ENCODE measurements around the gene RAMP3. TPM values are rescaled to one million over a fixed set of nuclear protein-coding genes. Genes with fewer than 3 reads are reported as not detected.

The RAMP3 gene
- polyA plus RNA-seq, 3 donors, result not detected

DNA sequence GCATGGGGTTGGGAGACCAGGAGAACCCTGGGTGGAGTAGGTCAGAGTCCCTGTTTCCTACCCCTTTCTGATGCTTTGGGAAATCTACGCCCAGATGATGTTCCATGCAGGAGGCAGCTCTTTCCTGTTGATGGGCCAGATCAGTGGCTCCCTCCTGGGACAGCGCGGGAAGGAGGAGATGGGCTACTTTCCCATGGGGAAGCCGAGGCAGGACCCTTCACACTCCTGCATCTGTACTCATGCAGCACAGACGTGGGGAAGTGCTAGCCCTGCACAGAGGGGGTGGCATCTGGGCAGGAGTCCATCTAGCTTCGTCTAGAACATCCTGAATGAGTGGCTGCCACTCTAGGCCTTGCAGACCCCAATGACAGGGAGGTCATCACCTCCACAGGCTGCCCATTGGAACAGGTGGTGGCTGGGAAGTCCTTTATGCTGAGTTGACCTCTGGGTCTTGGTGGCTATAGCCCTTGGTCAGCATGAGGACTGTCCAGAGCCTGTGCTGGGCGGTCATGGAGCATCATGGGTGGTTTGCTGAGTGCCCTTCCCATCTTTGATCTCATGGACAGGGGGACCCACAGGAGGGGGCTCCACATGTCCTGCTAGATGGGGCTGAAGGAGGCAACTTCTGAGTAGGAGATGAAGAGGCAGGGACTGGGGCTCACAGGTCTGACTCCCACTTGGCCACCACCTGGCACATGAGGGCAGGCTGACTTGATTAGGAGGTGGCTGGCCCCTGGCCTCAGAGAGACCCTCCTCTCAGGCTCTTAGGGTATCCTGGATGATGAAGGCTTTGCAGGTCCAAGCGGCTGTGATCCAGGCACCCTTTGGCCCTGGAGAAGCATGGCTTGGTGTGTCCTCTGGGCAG lies 24.6 kb downstream of the RAMP3 start:
- Mint-ChIP-seq H3K4me3 (no peak overlapping the region), H3K27me3 (ENCODE audit: low read depth in 3 of 3) (peaks cover 11 to 13% (median 12%) of the 10 kb centered on the region in 3 donors), H3K27ac (peak overlapping the region in 1 of 7 donors; percentile 55), H3K9me3 (no peaks in the 10 kb centered on the region), H3K4me1 (peaks cover 11% of the 10 kb centered on the region), H3K36me3 (peaks cover 4% of the 10 kb centered on the region in 2 donors)
- H3K4me2 ChIP-seq (replicated peaks; ENCODE audit: extremely low read depth, low read length, poor library complexity, severe bottlenecking), result no peak overlapping the region
- intact Hi-C loops (cut with micrococcal nuclease), result no loop called here
- H3K4me3 ChIP-seq (replicated peaks in 1 of 3; ENCODE audit: low read depth in 2 of 3, low read length in 3 of 3), result no peak overlapping the region
- no peaks in the 10 kb centered on the region for H3K79me2 ChIP-seq (ENCODE audit: insufficient read depth, low read length)
- no peak overlapping the region for H2AFZ ChIP-seq (ENCODE audit: insufficient read depth, low read depth, low read length, poor library complexity, severe bottlenecking)
- peak in 1 of 3 donors; percentile 12 for DNase-seq
- H3K27ac ChIP-seq (ENCODE audit: low read depth in 1 of 2, low read length in 2 of 2), result no peak overlapping the region
- H3K27me3 ChIP-seq (ENCODE audit: control insufficient read depth in 2 of 2, insufficient read depth in 2 of 2, low read length in 2 of 2), result no peaks in the 10 kb centered on the region
- 87% methylated on average over 6 of the region's 8 CpGs for WGBS (ENCODE audit: insufficient coverage)
- TF ChIP-seq, protein P1, sequence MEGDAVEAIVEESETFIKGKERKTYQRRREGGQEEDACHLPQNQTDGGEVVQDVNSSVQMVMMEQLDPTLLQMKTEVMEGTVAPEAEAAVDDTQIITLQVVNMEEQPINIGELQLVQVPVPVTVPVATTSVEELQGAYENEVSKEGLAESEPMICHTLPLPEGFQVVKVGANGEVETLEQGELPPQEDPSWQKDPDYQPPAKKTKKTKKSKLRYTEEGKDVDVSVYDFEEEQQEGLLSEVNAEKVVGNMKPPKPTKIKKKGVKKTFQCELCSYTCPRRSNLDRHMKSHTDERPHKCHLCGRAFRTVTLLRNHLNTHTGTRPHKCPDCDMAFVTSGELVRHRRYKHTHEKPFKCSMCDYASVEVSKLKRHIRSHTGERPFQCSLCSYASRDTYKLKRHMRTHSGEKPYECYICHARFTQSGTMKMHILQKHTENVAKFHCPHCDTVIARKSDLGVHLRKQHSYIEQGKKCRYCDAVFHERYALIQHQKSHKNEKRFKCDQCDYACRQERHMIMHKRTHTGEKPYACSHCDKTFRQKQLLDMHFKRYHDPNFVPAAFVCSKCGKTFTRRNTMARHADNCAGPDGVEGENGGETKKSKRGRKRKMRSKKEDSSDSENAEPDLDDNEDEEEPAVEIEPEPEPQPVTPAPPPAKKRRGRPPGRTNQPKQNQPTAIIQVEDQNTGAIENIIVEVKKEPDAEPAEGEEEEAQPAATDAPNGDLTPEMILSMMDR (IDR thresholded peaks at IDR 0.05), result no peak
- no peaks in the 10 kb centered on the region for H4K20me1 ChIP-seq (ENCODE audit: insufficient read depth, low read length)
- peaks cover 0 to 4% of the 10 kb centered on the region in 2 donors for H3K4me1 ChIP-seq (ENCODE audit: control insufficient read depth in 1 of 2, insufficient read depth in 2 of 2, low read length in 2 of 2)
- H3K9me3 ChIP-seq (replicated peaks in 1 of 2; ENCODE audit: control insufficient read depth in 1 of 2, insufficient read depth in 1 of 2, low read length in 2 of 2), result no peaks in the 10 kb centered on the region
- H3K36me3 ChIP-seq (replicated peaks in 1 of 2; ENCODE audit: control insufficient read depth in 1 of 2, insufficient read depth in 2 of 2, low read length in 2 of 2), result no peaks in the 10 kb centered on the region
- no peak overlapping the region for H3K9ac ChIP-seq (ENCODE audit: insufficient read depth, low read length, poor library complexity, severe bottlenecking)

- H3K4me3 ChIP-seq (replicated peaks in 1 of 3; ENCODE audit: low read depth in 2 of 3, low read length in 3 of 3), result no peak overlapping the region
- no peak overlapping the region for H3K9ac ChIP-seq (ENCODE audit: insufficient read depth, low read length, poor library complexity, severe bottlenecking)
- H3K4me3 Mint-ChIP-seq, result no peak overlapping the region
- H3K27me3 ChIP-seq (ENCODE audit: control insufficient read depth in 2 of 2, insufficient read depth in 2 of 2, low read length in 2 of 2), result no peaks in the 10 kb centered on the region
- peaks cover 5 to 6% of the 10 kb centered on the region in 2 donors for H3K36me3 Mint-ChIP-seq
- peaks cover 11% of the 10 kb centered on the region for H3K4me1 Mint-ChIP-seq
- intact Hi-C loops (cut with micrococcal nuclease), result no loop called here
- no peaks in the 10 kb centered on the region for H4K20me1 ChIP-seq (ENCODE audit: insufficient read depth, low read length)
- peak overlapping the region in 2 of 7 donors; percentile 19 to 55 for H3K27ac Mint-ChIP-seq
- DNase-seq, result no peak
- peaks cover 0 to 4% of the 10 kb centered on the region in 2 donors for H3K4me1 ChIP-seq (ENCODE audit: control insufficient read depth in 1 of 2, insufficient read depth in 2 of 2, low read length in 2 of 2)
- TF ChIP-seq, protein P1 (IDR thresholded peaks at IDR 0.05), result no peak
- 95% methylated on average over 14 of the region's 21 CpGs for WGBS (ENCODE audit: insufficient coverage)
- H3K4me2 ChIP-seq (replicated peaks; ENCODE audit: extremely low read depth, low read length, poor library complexity, severe bottlenecking), result no peak overlapping the region
- H3K27me3 Mint-ChIP-seq (ENCODE audit: low read depth in 3 of 3), result peaks cover 9 to 12% (median 11%) of the 10 kb centered on the region in 3 donors
- no peaks in the 10 kb centered on the region for H3K9me3 ChIP-seq (replicated peaks in 1 of 2; ENCODE audit: control insufficient read depth in 1 of 2, insufficient read depth in 1 of 2, low read length in 2 of 2)
- no peak overlapping the region for H2AFZ ChIP-seq (ENCODE audit: insufficient read depth, low read depth, low read length, poor library complexity, severe bottlenecking)
- no peaks in the 10 kb centered on the region for H3K36me3 ChIP-seq (replicated peaks in 1 of 2; ENCODE audit: control insufficient read depth in 1 of 2, insufficient read depth in 2 of 2, low read length in 2 of 2)
- H3K9me3 Mint-ChIP-seq, result no peaks in the 10 kb centered on the region
- no peak overlapping the region for H3K27ac ChIP-seq (ENCODE audit: low read depth in 1 of 2, low read length in 2 of 2)
- no peaks in the 10 kb centered on the region for H3K79me2 ChIP-seq (ENCODE audit: insufficient read depth, low read length)
Observed at GRCh38 chr7:45182856-45183710, 25.5 kb downstream of the RAMP3 start.
